GM23338 (cell line): ENCODE data around the gene SMCO2. TPM values are rescaled to one million over a fixed set of nuclear protein-coding genes. Genes with fewer than 3 reads are reported as not detected.
A peak's percentile ranks its signal among the peaks of the same experiment; 100 is the strongest.

ENCODE experiments used
- ATAC-seq: fragments of 200-7000 bp; cut with Tn5 transposase; 3 replicates; pipeline ENCODE4 v1.9.1; 2020
- DNase-seq: peaks from one replicate; pipeline ENCODE4 v3.0.0-alpha.2; 2015; ENCODE audit warnings: low spot score
- H2AFZ ChIP-seq: fragments of 200-600 bp; sonication (generic); 2 replicates; pipeline ENCODE4 v1.8.0; 2016; ENCODE audit warnings: antibody characterized with exemption, mild to moderate bottlenecking, moderate library complexity
- H3F3A ChIP-seq: fragments of 200-600 bp; sonication (generic); replicated peaks from 2 replicates; pipeline ENCODE4 v1.8.0; 2017; ENCODE audit warnings: antibody characterized with exemption, mixed run types, low read depth
- H3K27ac ChIP-seq: fragments of 200-600 bp; sonication (generic); 2 replicates; pipeline ENCODE4 v1.6.1; 2016; ENCODE audit warnings: low read depth
- H3K27me3 ChIP-seq: fragments of 200-600 bp; sonication (generic); 2 replicates; pipeline ENCODE4 v1.8.0; 2016; ENCODE audit warnings: mild to moderate bottlenecking, mixed run types, moderate library complexity; ENCODE audit not compliant: insufficient read depth
- H3K36me3 ChIP-seq: fragments of 200-600 bp; sonication (generic); 2 replicates; pipeline ENCODE4 v1.8.0; 2016; ENCODE audit warnings: mild to moderate bottlenecking; ENCODE audit not compliant: insufficient read depth
- H3K4me1 ChIP-seq: fragments of 200-600 bp; sonication (generic); 2 replicates; pipeline ENCODE4 v1.8.0; 2016; ENCODE audit warnings: mild to moderate bottlenecking, moderate library complexity; ENCODE audit not compliant: insufficient read depth
- H3K4me2 ChIP-seq: fragments of 200-600 bp; sonication (generic); 2 replicates; pipeline ENCODE4 v1.7.1; 2017; ENCODE audit warnings: mixed run types
- H3K4me3 ChIP-seq: fragments of 200-600 bp; sonication (generic); 2 replicates; pipeline ENCODE4 v1.6.1; 2016; ENCODE audit warnings: mixed run types
- H3K79me2 ChIP-seq: fragments of 200-600 bp; sonication (generic); replicated peaks from 2 replicates; pipeline ENCODE4 v1.8.0; 2017; ENCODE audit warnings: mild to moderate bottlenecking; ENCODE audit not compliant: insufficient read depth
- H3K9me2 ChIP-seq: fragments of 200-600 bp; sonication (generic); 2 replicates; pipeline ENCODE4 v1.8.0; 2017; ENCODE audit not compliant: insufficient read depth
- H4K20me1 ChIP-seq: fragments of 200-600 bp; sonication (generic); replicated peaks from 2 replicates; pipeline ENCODE4 v1.8.0; 2017; ENCODE audit warnings: mild to moderate bottlenecking; ENCODE audit not compliant: insufficient read depth
- H3K27ac Mint-ChIP-seq: 2 replicates; pipeline ENCODE4 v1.8.0; 2020; ENCODE audit warnings: inconsistent platforms, mild to moderate bottlenecking, moderate library complexity, mixed read lengths
- H3K27me3 Mint-ChIP-seq: 3 replicates; pipeline ENCODE4 v1.8.0; 2022; ENCODE audit warnings: low read depth, mild to moderate bottlenecking, moderate library complexity, mixed read lengths, inconsistent platforms; ENCODE audit not compliant: insufficient read depth, poor library complexity
- H3K36me3 Mint-ChIP-seq: 3 replicates; pipeline ENCODE4 v1.8.0; 2021; ENCODE audit warnings: low read depth, mild to moderate bottlenecking, inconsistent platforms, moderate library complexity, mixed read lengths
- H3K4me1 Mint-ChIP-seq: 3 replicates; pipeline ENCODE4 v1.8.0; 2020; ENCODE audit warnings: mild to moderate bottlenecking, inconsistent platforms, mixed read lengths
- H3K4me3 Mint-ChIP-seq: 3 replicates; pipeline ENCODE4 v1.8.0; 2021; ENCODE audit warnings: moderate library complexity, mild to moderate bottlenecking, inconsistent platforms, mixed read lengths
- H3K9me3 Mint-ChIP-seq: 3 replicates; pipeline ENCODE4 v1.8.0; 2020; ENCODE audit warnings: moderate library complexity, mild to moderate bottlenecking, inconsistent platforms, mixed read lengths
- ETS1 ChIP-seq: IDR thresholded peaks from 2 replicates; pipeline ENCODE4 v1.6.1; 2016; ENCODE audit warnings: antibody characterized with exemption
- POLR2AphosphoS5 ChIP-seq: IDR thresholded peaks from 2 replicates; pipeline ENCODE4 v1.6.1; 2016; ENCODE audit warnings: antibody characterized with exemption, low read depth
- REST ChIP-seq: IDR thresholded peaks from one replicate; pipeline ENCODE4 v1.6.1; 2018; ENCODE audit warnings: antibody characterized with exemption; ENCODE audit not compliant: unreplicated experiment
- STAT1 ChIP-seq: IDR thresholded peaks from one replicate; pipeline ENCODE4 v1.6.1; 2016; ENCODE audit warnings: antibody characterized with exemption; ENCODE audit not compliant: unreplicated experiment
- ZNF462 ChIP-seq: fragments of 250-450 bp; sonication (Bioruptor Pico); IDR thresholded peaks from 2 replicates; pipeline ENCODE4 v1.5.0; 2020; ENCODE audit warnings: mild to moderate bottlenecking, moderate library complexity
- polyA plus RNA-seq: library from polyadenylated mRNA; unstranded; fragments of >200 nt; fragmentation: Nextera tagmentation; extraction: Ambion mirVana; gene quantifications from 2 replicates; pipeline ENCODE4 v1.2.1, GENCODE V29; 2016
- total RNA-seq: library from RNA; depleted of rRNA; stranded (reverse); fragments of >200 nt; shearing (Covaris generic); gene quantifications from 2 replicates; pipeline ENCODE4 v1.2.3, GENCODE V29; 2014

Gene SMCO2
- total and polyA plus RNA-seq, 2 experiments from 2014 or later = 0.86 TPM; not detected in 1

GRCh38 chr12:27505109-27505508 lies 58.6 kb downstream of the SMCO2 start (continued):
- no peak for TF ChIP-seq REST
- no peak for TF ChIP-seq POLR2AphosphoS5

GRCh38 chr12:27505761-27506160 lies 59.2 kb downstream of the SMCO2 start:
- Histone ChIP-seq H3K79me2 (no peaks in the 10 kb centered on the region), H3K27ac (no peak overlapping the region), H4K20me1 (no peaks in the 10 kb centered on the region), H3K36me3 (no peaks in the 10 kb centered on the region), H3K27me3 (no peaks in the 10 kb centered on the region), H3K4me3 (no peak overlapping the region), H3K9me2 (0 out of 2 replicates have a peak, but pooled peaks cover 6% of the 10 kb centered on the region), H3F3A (no peaks in the 10 kb centered on the region), H3K4me2 (no peak overlapping the region), H3K4me1 (no peaks in the 10 kb centered on the region), H2AFZ (0 out of 2 replicates have a peak overlapping the region, but pooled peaks have one; percentile 30)
- Mint-ChIP-seq H3K36me3 (no peaks in the 10 kb centered on the region), H3K27me3 (peaks cover 5% of the 10 kb centered on the region), H3K27ac (no peak overlapping the region), H3K4me1 (peaks cover 4% of the 10 kb centered on the region; the same call in 1 of the 3 replicates), H3K9me3 (no peaks in the 10 kb centered on the region), H3K4me3 (no peak overlapping the region)
- DNase-seq (no peak), ATAC-seq (no peak)
- TF ChIP-seq ETS1 (no peak), REST (no peak), ZNF462 (CRISPR knock-in tag) (no peak), STAT1 (no peak)
